ENCODE results near the gene DNMT1.

- TF ChIP-seq, protein P1, sequence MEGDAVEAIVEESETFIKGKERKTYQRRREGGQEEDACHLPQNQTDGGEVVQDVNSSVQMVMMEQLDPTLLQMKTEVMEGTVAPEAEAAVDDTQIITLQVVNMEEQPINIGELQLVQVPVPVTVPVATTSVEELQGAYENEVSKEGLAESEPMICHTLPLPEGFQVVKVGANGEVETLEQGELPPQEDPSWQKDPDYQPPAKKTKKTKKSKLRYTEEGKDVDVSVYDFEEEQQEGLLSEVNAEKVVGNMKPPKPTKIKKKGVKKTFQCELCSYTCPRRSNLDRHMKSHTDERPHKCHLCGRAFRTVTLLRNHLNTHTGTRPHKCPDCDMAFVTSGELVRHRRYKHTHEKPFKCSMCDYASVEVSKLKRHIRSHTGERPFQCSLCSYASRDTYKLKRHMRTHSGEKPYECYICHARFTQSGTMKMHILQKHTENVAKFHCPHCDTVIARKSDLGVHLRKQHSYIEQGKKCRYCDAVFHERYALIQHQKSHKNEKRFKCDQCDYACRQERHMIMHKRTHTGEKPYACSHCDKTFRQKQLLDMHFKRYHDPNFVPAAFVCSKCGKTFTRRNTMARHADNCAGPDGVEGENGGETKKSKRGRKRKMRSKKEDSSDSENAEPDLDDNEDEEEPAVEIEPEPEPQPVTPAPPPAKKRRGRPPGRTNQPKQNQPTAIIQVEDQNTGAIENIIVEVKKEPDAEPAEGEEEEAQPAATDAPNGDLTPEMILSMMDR (conservative IDR thresholded peaks at IDR 0.05; ENCODE audit: low read depth, low read length), result no peak
- no peak for TF ChIP-seq EZH2 (IDR thresholded peaks at IDR 0.05; ENCODE audit: borderline replicate concordance, low read depth, low read length, poor library complexity, severe bottlenecking)
Observed at GRCh38 chr19:10112037-10112761, 82.6 kb downstream of the DNMT1 start.

All from A673 (cell line).